Spleen (tissue), 11 donors: ENCODE data around the gene FKBP15. TPM values are rescaled to one million over a fixed set of nuclear protein-coding genes. Genes with fewer than 3 reads are reported as not detected.

Source experiments
- DNase-seq: peaks from one replicate; pipeline ENCODE4 v3.0.0-alpha.2; 2020
- H3K27ac ChIP-seq, 8 donors: fragments of 200-600 bp; sonication (generic) in 7 of 8; 1 replicate in 4 of 8; 2 replicates in 4 of 8; pipeline versions ENCODE4 v1.5.0 to v1.8.0; 2016 to 2021; ENCODE audit warnings: inconsistent platforms in 4 of 8, mild to moderate bottlenecking in 4 of 8, moderate library complexity in 1 of 8
- H3K27me3 ChIP-seq, 7 donors: fragments of 200-600 bp; sonication (generic) in 6 of 7; replicated peaks in 1 of 7; 1 replicate in 4 of 7; 2 replicates in 3 of 7; pipeline versions ENCODE4 v1.5.0 to v1.8.0; 2016 to 2021; ENCODE audit warnings: inconsistent platforms in 3 of 7, mild to moderate bottlenecking in 1 of 7
- H3K36me3 ChIP-seq, 6 donors: fragments of 200-600 bp; sonication (generic) in 5 of 6; 1 replicate in 4 of 6; 2 replicates in 2 of 6; pipeline versions ENCODE4 v1.5.0 to v1.8.0; 2016 to 2021; ENCODE audit warnings: inconsistent platforms in 2 of 6
- H3K4me1 ChIP-seq, 6 donors: fragments of 200-600 bp; sonication (generic) in 5 of 6; 1 replicate in 3 of 6; 2 replicates in 3 of 6; pipeline versions ENCODE4 v1.5.0 to v1.8.0; 2016 to 2021; ENCODE audit warnings: inconsistent platforms in 3 of 6
- H3K4me3 ChIP-seq, 8 donors: fragments of 200-600 bp; sonication (generic) in 7 of 8; 1 replicate in 4 of 8; 2 replicates in 4 of 8; pipeline versions ENCODE4 v1.5.0 to v1.8.0; 2016 to 2021; ENCODE audit warnings: inconsistent platforms in 4 of 8, mild to moderate bottlenecking in 4 of 8, moderate library complexity in 2 of 8
- H3K9me3 ChIP-seq, 8 donors: fragments of 200-600 bp; sonication (generic) in 7 of 8; 1 replicate in 4 of 8; 2 replicates in 4 of 8; pipeline versions ENCODE4 v1.5.0 to v1.8.0; 2016 to 2021; ENCODE audit warnings: inconsistent platforms in 4 of 8
- POLR2A ChIP-seq, 3 donors: fragments of 450-650 bp; IDR thresholded peaks; one replicate each; pipeline ENCODE4 v1.5.1; 2017; ENCODE audit warnings: antibody characterized with exemption in 3 of 3, mild to moderate bottlenecking in 1 of 3
- POLR2AphosphoS5 ChIP-seq, 3 donors: sonication (generic); formaldehyde crosslinking; IDR thresholded peaks; one replicate each; pipeline ENCODE4 v1.5.1; 2017; ENCODE audit warnings: antibody characterized with exemption in 3 of 3
- WGBS, 5 donors: extraction: QIAGEN DNeasy Blood & Tissue Kit in 3 of 5; methylation state at CpG; one replicate each; pipeline versions ENCODE4 v1.1.5 to v1.1.7; 2013 to 2018; 5-methylcytosine and 5-hydroxymethylcytosine counted together
- intact Hi-C: fragments of 100-400 bp; cut with DNase I; formaldehyde crosslinking; loops from one replicate; pipeline ENCODE4 v1.15.0; 2023; ENCODE audit warnings: low total_unique reads
- polyA plus RNA-seq, 3 donors: library from polyadenylated mRNA; stranded (reverse); fragments of 200-250 nt; gene quantifications; one replicate each; pipeline ENCODE4 v1.2.1, GENCODE V29; 2013
- total RNA-seq, 7 donors: library from RNA; depleted of rRNA in 3 of 7; stranded (reverse); fragments of >200 nt in 3 of 7; fragmentation: NEBNext Ultra II Directional in 4 of 7; extraction: Animal tissue kit (Norgen Biotek cat#: 25700) in 4 of 7; gene quantifications; one replicate each; pipeline versions ENCODE4 v1.1.0 to v1.2.1, GENCODE V29; 2016 to 2021
- TF ChIP-seq, protein P1 (sequence below), 11 experiments: fragments of 200-600 bp in 7 of 11; fragments of 450-650 bp in 4 of 11; sonication (generic) in 4 of 11; IDR thresholded peaks in 8 of 11; conservative IDR thresholded peaks in 3 of 11; 1 replicate in 7 of 11; 2 replicates in 4 of 11; pipeline versions ENCODE4 v1.4.0 to v1.8.0; 2016 to 2021; ENCODE audit warnings: antibody characterized with exemption in 11 of 11, inconsistent platforms in 4 of 11, mild to moderate bottlenecking in 1 of 11
- donor health status: healthy with polysubstance abuse.
- donor health status: DM: no; HTN: no; CAD: no; lungs with moderate emphysema.
- donor health status: DM: no; HTN: no; CAD: no.
- donor health status: Bipolar disorder and iron deficiency.
- donor health status: healthy.
- donor health status: DM: no; HTN: no; CAD: no.
- donor health status: DM: yes; HTN: yes; CAD: no.

Gene FKBP15
- total and polyA plus RNA-seq, 10 donors, result 11.5 to 68.0 (median 57.3) TPM

GRCh38 chr9:113205861-113206260 lies 15.2 kb downstream of the FKBP15 start:
- Histone ChIP-seq H3K36me3 (peaks cover 3 to 100% (median 69%) of the 10 kb centered on the region in 6 donors), H3K4me3 (no peak overlapping the region), H3K9me3 (no peaks in the 10 kb centered on the region), H3K4me1 (peaks cover 0 to 46% (median 17%) of the 10 kb centered on the region in 6 donors), H3K27ac (peak overlapping the region in 4 of 8 donors; percentile 2 to 73 (median 64)), H3K27me3 (no peaks in the 10 kb centered on the region)
- TF ChIP-seq POLR2AphosphoS5 (IDR thresholded peaks at IDR 0.05) (no peak), POLR2A (IDR thresholded peaks at IDR 0.05) (no peak)
- TF ChIP-seq, protein P1, sequence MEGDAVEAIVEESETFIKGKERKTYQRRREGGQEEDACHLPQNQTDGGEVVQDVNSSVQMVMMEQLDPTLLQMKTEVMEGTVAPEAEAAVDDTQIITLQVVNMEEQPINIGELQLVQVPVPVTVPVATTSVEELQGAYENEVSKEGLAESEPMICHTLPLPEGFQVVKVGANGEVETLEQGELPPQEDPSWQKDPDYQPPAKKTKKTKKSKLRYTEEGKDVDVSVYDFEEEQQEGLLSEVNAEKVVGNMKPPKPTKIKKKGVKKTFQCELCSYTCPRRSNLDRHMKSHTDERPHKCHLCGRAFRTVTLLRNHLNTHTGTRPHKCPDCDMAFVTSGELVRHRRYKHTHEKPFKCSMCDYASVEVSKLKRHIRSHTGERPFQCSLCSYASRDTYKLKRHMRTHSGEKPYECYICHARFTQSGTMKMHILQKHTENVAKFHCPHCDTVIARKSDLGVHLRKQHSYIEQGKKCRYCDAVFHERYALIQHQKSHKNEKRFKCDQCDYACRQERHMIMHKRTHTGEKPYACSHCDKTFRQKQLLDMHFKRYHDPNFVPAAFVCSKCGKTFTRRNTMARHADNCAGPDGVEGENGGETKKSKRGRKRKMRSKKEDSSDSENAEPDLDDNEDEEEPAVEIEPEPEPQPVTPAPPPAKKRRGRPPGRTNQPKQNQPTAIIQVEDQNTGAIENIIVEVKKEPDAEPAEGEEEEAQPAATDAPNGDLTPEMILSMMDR (IDR thresholded peaks at IDR 0.05 in 8 of 11, conservative IDR thresholded peaks at IDR 0.05 in 3 of 11), result no peak
- intact Hi-C loops, result no loop called here
- 87 to 100% (median 98%) methylated on average over 1 of the region's 1 CpG for WGBS, 5 donors
- DNase-seq, result no peak

GRCh38 chr9:113205432-113205831 lies 15.6 kb downstream of the FKBP15 start:
- no peak for TF ChIP-seq POLR2AphosphoS5 (IDR thresholded peaks at IDR 0.05)
- TF ChIP-seq, protein P1 (IDR thresholded peaks at IDR 0.05 in 8 of 11, conservative IDR thresholded peaks at IDR 0.05 in 3 of 11), result no peak
- no peak for TF ChIP-seq POLR2A (IDR thresholded peaks at IDR 0.05)
- Histone ChIP-seq H3K4me1 (peaks cover 0 to 43% (median 17%) of the 10 kb centered on the region in 6 donors), H3K36me3 (peaks cover 3 to 100% (median 68%) of the 10 kb centered on the region in 6 donors), H3K9me3 (no peaks in the 10 kb centered on the region), H3K27ac (peak overlapping the region in 4 of 8 donors; percentile 2 to 73 (median 64)), H3K27me3 (no peaks in the 10 kb centered on the region), H3K4me3 (no peak overlapping the region)
- WGBS, 5 donors, result 57 to 78% (median 63%) methylated on average over 2 of the region's 2 CpGs
- intact Hi-C loops, result no loop called here
- DNase-seq, result no peak

DNA sequence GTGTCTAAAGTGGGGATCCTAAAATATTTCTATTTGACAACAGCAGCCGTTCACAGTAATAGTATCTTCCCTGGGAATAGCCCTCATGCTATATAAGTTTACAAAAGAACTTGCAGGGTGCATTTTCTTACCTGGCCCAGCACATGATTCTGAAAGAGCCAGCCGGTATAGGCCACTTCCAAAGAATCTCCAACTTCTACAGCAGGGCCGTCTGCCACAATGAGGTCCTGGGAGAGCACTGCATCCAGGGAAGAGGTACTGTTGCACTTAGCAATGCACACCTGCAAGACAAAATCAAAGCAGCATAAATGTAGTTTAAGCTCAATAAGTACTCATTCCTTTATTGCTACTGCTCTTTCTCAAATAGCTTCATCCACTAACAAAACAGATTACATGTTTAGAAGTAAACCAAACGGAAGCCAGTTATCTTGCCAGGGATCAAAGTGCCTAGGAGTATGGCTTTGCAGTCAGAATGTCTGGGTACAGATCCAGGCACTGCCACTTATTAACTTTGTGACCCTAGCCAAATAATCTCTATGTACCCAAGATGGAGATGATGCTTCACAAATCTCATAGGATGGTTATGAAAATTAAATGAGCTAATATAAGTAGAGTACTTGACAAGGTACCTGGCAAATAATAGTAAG lies 21.3 kb downstream of the FKBP15 start:
- Histone ChIP-seq H3K27me3 (no peaks in the 10 kb centered on the region), H3K4me3 (no peak overlapping the region), H3K27ac (no peak overlapping the region), H3K36me3 (peaks cover 6 to 100% (median 79%) of the 10 kb centered on the region in 6 donors), H3K9me3 (no peaks in the 10 kb centered on the region), H3K4me1 (no peaks in the 10 kb centered on the region)
- WGBS, 5 donors, result 74 to 98% (median 86%) methylated on average over 4 of the region's 4 CpGs
- intact Hi-C loops, result no loop called here
- TF ChIP-seq POLR2A (IDR thresholded peaks at IDR 0.05) (no peak), POLR2AphosphoS5 (IDR thresholded peaks at IDR 0.05) (no peak)
- TF ChIP-seq, protein P1 (IDR thresholded peaks at IDR 0.05 in 8 of 11, conservative IDR thresholded peaks at IDR 0.05 in 3 of 11), result no peak
- no peak for DNase-seq

- intact Hi-C loops, result no loop called here
- Histone ChIP-seq H3K36me3 (peaks cover 3 to 99% (median 70%) of the 10 kb centered on the region in 6 donors), H3K27ac (no peak overlapping the region), H3K9me3 (no peaks in the 10 kb centered on the region), H3K27me3 (no peaks in the 10 kb centered on the region), H3K4me1 (peaks cover 0 to 25% (median 9%) of the 10 kb centered on the region in 6 donors), H3K4me3 (no peak overlapping the region)
- no peak for TF ChIP-seq POLR2A (IDR thresholded peaks at IDR 0.05)
- TF ChIP-seq POLR2AphosphoS5 (IDR thresholded peaks at IDR 0.05), result no peak
- TF ChIP-seq, protein P1 (IDR thresholded peaks at IDR 0.05 in 8 of 11, conservative IDR thresholded peaks at IDR 0.05 in 3 of 11), result no peak
- DNase-seq, result no peak
- 45 to 96% (median 71%) methylated on average over 2 of the region's 2 CpGs for WGBS, 5 donors
Measured at GRCh38 chr9:113192455-113192854, 28.6 kb downstream of the FKBP15 start.
